Testis (tissue), 3 donors: ENCODE results near the gene NAGA. TPM values are rescaled to one million over a fixed set of nuclear protein-coding genes. Genes with fewer than 3 reads are reported as not detected.

Experiments used
- DNase-seq: peaks from one replicate; pipeline ENCODE4 v3.0.0-alpha.2; 2019
- H3K27ac ChIP-seq, 2 donors: fragments of 200-600 bp; sonication (generic); one replicate each; pipeline ENCODE4 v1.5.1; 2019
- H3K27me3 ChIP-seq: fragments of 200-600 bp; sonication (generic); one replicate; pipeline ENCODE4 v1.5.1; 2019
- H3K36me3 ChIP-seq: fragments of 200-600 bp; sonication (generic); one replicate; pipeline ENCODE4 v1.5.1; 2017; ENCODE audit warnings: low read depth; ENCODE audit errors: missing control alignments
- H3K4me1 ChIP-seq: fragments of 200-600 bp; sonication (generic); one replicate; pipeline ENCODE4 v1.5.1; 2019
- H3K4me3 ChIP-seq, 2 donors: fragments of 200-600 bp; sonication (generic); one replicate each; pipeline ENCODE4 v1.5.1; 2017 to 2019
- H3K9me3 ChIP-seq: fragments of 200-600 bp; sonication (generic); one replicate; pipeline ENCODE4 v1.5.1; 2017
- CTCF ChIP-seq, 3 experiments: fragments of 450-650 bp in 2 of 3; fragments of 200-600 bp in 1 of 3; sonication (generic) in 1 of 3; IDR thresholded peaks; one replicate each; pipeline ENCODE4 v1.5.1; 2016 to 2019; ENCODE audit warnings: antibody characterized with exemption in 3 of 3, mild to moderate bottlenecking in 2 of 3, moderate library complexity in 1 of 3
- POLR2A ChIP-seq: fragments of 450-650 bp; IDR thresholded peaks from one replicate; pipeline ENCODE4 v1.6.1; 2017; ENCODE audit warnings: antibody characterized with exemption, mild to moderate bottlenecking, moderate library complexity
- WGBS, 2 donors: methylation state at CpG; one replicate each; pipeline ENCODE4 v1.1.5; 2018; 5-methylcytosine and 5-hydroxymethylcytosine counted together
- intact Hi-C: fragments of 100-400 bp; cut with DNase I; formaldehyde crosslinking; loops from one replicate; pipeline ENCODE4 v1.15.1; 2023; ENCODE audit warnings: low total_unique reads
- polyA plus RNA-seq: library from polyadenylated mRNA; stranded (reverse); fragments of 350-450 nt; fragmentation: Illumina TruSeq; extraction: RNeasy Lipid Tissue Mini Kit (QIAGEN cat#74804); gene quantifications from one replicate; pipeline ENCODE4 v1.2.3, GENCODE V29; 2014; ENCODE audit warnings: low read depth, low replicate concordance; ENCODE audit not compliant: insufficient read depth
- total RNA-seq, 2 donors: library from RNA; depleted of rRNA; stranded (reverse); fragments of >200 nt; gene quantifications; one replicate each; pipeline ENCODE4 v1.2.3, GENCODE V29; 2016

The NAGA gene
- total and polyA plus RNA-seq, 3 donors from 2014 or later: 19.9 to 32.1 (median 22.9) TPM

- Histone ChIP-seq H3K9me3 (no peaks in the 10 kb centered on the region), H3K27ac (no peak overlapping the region), H3K27me3 (no peaks in the 10 kb centered on the region), H3K36me3 (no peaks in the 10 kb centered on the region), H3K4me1 (peaks cover 7% of the 10 kb centered on the region), H3K4me3 (no peak overlapping the region)
- 97 to 98% methylated on average over 7 to 10 of the region's 10 CpGs for WGBS, 2 donors
- no peak for DNase-seq
- TF ChIP-seq CTCF (IDR thresholded peaks at IDR 0.05) (no peak), POLR2A (no peak)
- intact Hi-C loops: no loop called here
These were observed 3.7 kb downstream of the NAGA start for GRCh38 chr22:42066937-42067336.

GRCh38 chr22:42066126-42066761 lies 4.4 kb downstream of the NAGA start:
- no peak for DNase-seq
- TF ChIP-seq POLR2A: no peak
- no peak for TF ChIP-seq CTCF (IDR thresholded peaks at IDR 0.05)
- no peaks in the 10 kb centered on the region for H3K27me3 ChIP-seq
- WGBS, 2 donors: 96 to 97% methylated on average over 7 of the region's 7 CpGs
- no peak overlapping the region for H3K27ac ChIP-seq
- no peaks in the 10 kb centered on the region for H3K9me3 ChIP-seq
- H3K4me3 ChIP-seq: no peak overlapping the region
- intact Hi-C loops: no loop called here
- peaks cover under 1% of the 10 kb centered on the region for H3K4me1 ChIP-seq
- H3K36me3 ChIP-seq: no peaks in the 10 kb centered on the region

GRCh38 chr22:42065438-42066125 lies 5.0 kb downstream of the NAGA start:
- no peaks in the 10 kb centered on the region for H3K9me3 ChIP-seq
- 87 to 90% methylated on average over 10 to 13 of the region's 13 CpGs for WGBS, 2 donors

GRCh38 chr22:42064629-42065028 lies 6.0 kb downstream of the NAGA start:
- TF ChIP-seq POLR2A (no peak), CTCF (IDR thresholded peaks at IDR 0.05) (no peak)
- no peaks in the 10 kb centered on the region for H3K27me3 ChIP-seq
- H3K27ac ChIP-seq: no peak overlapping the region
- H3K9me3 ChIP-seq: no peaks in the 10 kb centered on the region
- no peak overlapping the region for H3K4me3 ChIP-seq
- DNase-seq: no peak
- H3K36me3 ChIP-seq: no peaks in the 10 kb centered on the region
- no peaks in the 10 kb centered on the region for H3K4me1 ChIP-seq
- 77 to 100% methylated on average over 1 of the region's 1 CpG for WGBS, 2 donors
- intact Hi-C loops: no loop called here

More at GRCh38 chr22:42065438-42066125, 5.0 kb downstream of the NAGA start:
- intact Hi-C loops: no loop called here
- Histone ChIP-seq H3K27me3 (no peaks in the 10 kb centered on the region), H3K4me1 (no peaks in the 10 kb centered on the region), H3K4me3 (no peak overlapping the region), H3K27ac (no peak overlapping the region), H3K36me3 (no peaks in the 10 kb centered on the region)
- TF ChIP-seq CTCF (IDR thresholded peaks at IDR 0.05) (no peak), POLR2A (no peak)
- DNase-seq: no peak
